ENCODE data around the gene DUSP28.

- TF ChIP-seq KAT7 (CRISPR knock-in tag; IDR thresholded peaks at IDR 0.05; ENCODE audit: borderline replicate concordance): no peak
- TF ChIP-seq CTCF (IDR thresholded peaks at IDR 0.05): no peak
- TF ChIP-seq ETV6 (CRISPR knock-in tag; IDR thresholded peaks at IDR 0.05): no peak
- no peak for TF ChIP-seq ESRRA (CRISPR knock-in tag; IDR thresholded peaks at IDR 0.05; ENCODE audit: borderline replicate concordance)
- TF ChIP-seq, protein P1, sequence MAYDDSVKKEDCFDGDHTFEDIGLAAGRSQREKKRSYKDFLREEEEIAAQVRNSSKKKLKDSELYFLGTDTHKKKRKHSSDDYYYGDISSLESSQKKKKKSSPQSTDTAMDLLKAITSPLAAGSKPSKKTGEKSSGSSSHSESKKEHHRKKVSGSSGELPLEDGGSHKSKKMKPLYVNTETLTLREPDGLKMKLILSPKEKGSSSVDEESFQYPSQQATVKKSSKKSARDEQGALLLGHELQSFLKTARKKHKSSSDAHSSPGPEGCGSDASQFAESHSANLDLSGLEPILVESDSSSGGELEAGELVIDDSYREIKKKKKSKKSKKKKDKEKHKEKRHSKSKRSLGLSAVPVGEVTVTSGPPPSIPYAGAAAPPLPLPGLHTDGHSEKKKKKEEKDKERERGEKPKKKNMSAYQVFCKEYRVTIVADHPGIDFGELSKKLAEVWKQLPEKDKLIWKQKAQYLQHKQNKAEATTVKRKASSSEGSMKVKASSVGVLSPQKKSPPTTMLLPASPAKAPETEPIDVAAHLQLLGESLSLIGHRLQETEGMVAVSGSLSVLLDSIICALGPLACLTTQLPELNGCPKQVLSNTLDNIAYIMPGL (CRISPR knock-in tag; IDR thresholded peaks at IDR 0.05): no peak
- TF ChIP-seq AFF4 (CRISPR knock-in tag; IDR thresholded peaks at IDR 0.05; ENCODE audit: borderline replicate concordance): no peak
Observed at GRCh38 chr2:240572141-240573031, 12.2 kb downstream of the DUSP28 start.

Measured in WTC11 (cell line).